Stimulated activated CD4-positive, alpha-beta T cell treated with anti-CD3 and anti-CD28 coated beads, TNF-alpha, amount 100 ng/mL, for 24 hours (primary cell): ENCODE results near the gene GHRL.

Experiments used
- DNase-seq, 3 experiments: peaks; one replicate each; pipeline ENCODE4 v3.0.0-alpha.2; 2020; ENCODE audit warnings: low read depth in 3 of 3

The GHRL gene

GRCh38 chr3:10327592-10327991 lies 34.8 kb upstream of the GHRL start:
- no peak for DNase-seq

- DNase-seq: no peak
These were observed 29.6 kb upstream of the GHRL start for GRCh38 chr3:10322352-10322710.

GRCh38 chr3:10321630-10322351 lies 29.0 kb upstream of the GHRL start:
- DNase-seq: no peak

GRCh38 chr3:10320320-10320677 lies 27.6 kb upstream of the GHRL start:
- DNase-seq: no peak

- no peak for DNase-seq
These were observed 27.1 kb upstream of the GHRL start for GRCh38 chr3:10319804-10320203.

GRCh38 chr3:10319251-10319650 lies 26.5 kb upstream of the GHRL start:
- no peak for DNase-seq

GRCh38 chr3:10317961-10318350 lies 25.2 kb upstream of the GHRL start:
- DNase-seq: no peak

GRCh38 chr3:10317311-10317960 lies 24.7 kb upstream of the GHRL start:
- no peak for DNase-seq

- no peak for DNase-seq
These were observed 23.1 kb upstream of the GHRL start for GRCh38 chr3:10315771-10316344.

GRCh38 chr3:10315101-10315500 lies 22.4 kb upstream of the GHRL start:
- no peak for DNase-seq

GRCh38 chr3:10312861-10313260 lies 20.1 kb upstream of the GHRL start:
- no peak for DNase-seq

GRCh38 chr3:10312391-10312790 lies 19.6 kb upstream of the GHRL start:
- no peak for DNase-seq

- DNase-seq: no peak
These were observed 19.0 kb upstream of the GHRL start for GRCh38 chr3:10311710-10312109.

- DNase-seq: no peak
These were observed 17.8 kb upstream of the GHRL start for GRCh38 chr3:10310578-10310977.

GRCh38 chr3:10309736-10310135 lies 17.0 kb upstream of the GHRL start:
- DNase-seq: no peak

GRCh38 chr3:10308678-10309077 lies 15.9 kb upstream of the GHRL start:
- no peak for DNase-seq

- no peak for DNase-seq
These were observed 13.4 kb upstream of the GHRL start for GRCh38 chr3:10306156-10306555.

GRCh38 chr3:10305331-10305902 lies 12.7 kb upstream of the GHRL start:
- no peak for DNase-seq

- DNase-seq: no peak
These were observed 12.2 kb upstream of the GHRL start for GRCh38 chr3:10304905-10305304.

GRCh38 chr3:10303785-10304184 lies 11.0 kb upstream of the GHRL start:
- DNase-seq: no peak

- no peak for DNase-seq
These were observed 10.4 kb upstream of the GHRL start for GRCh38 chr3:10303105-10303504.

- DNase-seq: no peak
These were observed 7.3 kb upstream of the GHRL start for GRCh38 chr3:10300087-10300486.

GRCh38 chr3:10299679-10300078 lies 6.9 kb upstream of the GHRL start:
- no peak for DNase-seq
